Astrocyte of the spinal cord (primary cell): ENCODE measurements around the gene TMSB15A.
A peak's percentile ranks its signal among the peaks of the same experiment; 100 is the strongest.
"Not testable (repeated sequence)": the region's sequence is repeated elsewhere in the genome, so short reads cannot be mapped to it uniquely, and the experiment has no call there.

Experiments
- DNase-seq: peaks from one replicate; pipeline ENCODE4 v3.0.0; 2011; ENCODE audit warnings: low read depth, low spot score
- H3K4me3 ChIP-seq: 2 replicates; pipeline ENCODE4 v1.5.1; 2011; ENCODE audit warnings: low read depth, mild to moderate bottlenecking, low read length, moderate library complexity
- in situ Hi-C: cut with HindIII; loops from 2 replicates; pipeline ENCODE4 v1.10.0; 2017; ENCODE audit warnings: low sequenced_read_pairs
- TF ChIP-seq, protein P1 (sequence below): IDR thresholded peaks from 2 replicates; pipeline ENCODE4 v1.5.1; 2012; ENCODE audit warnings: low read depth, mild to moderate bottlenecking, low read length, inconsistent platforms

Gene TMSB15A

DNA sequence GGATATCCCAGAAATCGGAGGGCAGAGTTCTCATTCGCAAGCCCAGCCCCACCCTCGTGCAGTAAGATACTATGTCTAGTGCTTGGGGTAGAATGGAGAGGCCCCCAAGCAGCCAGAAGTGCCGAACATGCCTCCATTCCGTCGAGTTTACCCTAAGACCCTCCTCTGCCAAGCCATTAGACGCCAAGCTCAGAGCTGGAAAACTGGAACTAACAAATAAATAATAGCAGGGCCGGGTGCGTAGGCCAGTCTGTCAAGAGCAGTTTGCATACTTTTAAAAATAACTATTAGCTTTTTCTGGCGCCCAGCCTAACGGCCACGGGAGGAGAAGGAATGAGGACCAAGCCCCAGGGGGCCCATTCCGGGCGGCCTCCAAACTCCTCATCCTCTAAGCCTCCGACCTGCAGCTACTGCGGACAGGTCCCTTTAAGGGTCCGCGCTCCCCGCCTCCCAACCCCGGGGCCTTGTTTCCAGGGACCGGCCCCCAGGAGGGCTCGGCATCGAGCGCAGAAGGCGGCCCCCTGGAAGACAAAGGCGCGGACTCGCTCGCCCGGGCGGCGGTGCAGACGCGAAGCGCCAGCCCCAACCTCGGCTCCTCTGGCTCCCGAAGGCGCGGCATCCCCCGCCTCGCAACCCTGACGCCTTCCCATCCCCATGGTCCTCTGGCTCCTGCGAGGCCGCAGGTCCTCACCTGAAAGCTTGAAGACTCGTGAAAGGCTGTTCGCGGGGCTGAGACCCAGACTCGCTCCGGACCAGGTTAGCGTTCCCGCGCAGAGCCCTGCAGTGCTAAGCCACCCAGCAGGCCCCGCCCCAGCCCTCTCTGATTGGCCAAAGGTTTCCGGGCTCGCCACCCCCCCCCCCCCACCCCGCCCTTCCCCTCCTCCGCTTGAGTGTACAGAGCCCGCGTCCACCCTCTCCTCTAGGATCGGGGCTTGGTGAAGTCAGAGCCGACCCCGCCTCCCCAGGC lies at the start of gene TMSB15A:
Gene TMSB15A (minus strand): TSS at position 765 of the 967 bp plus-strand sequence.
- peak; percentile 56 for DNase-seq
- TF ChIP-seq, protein P1, sequence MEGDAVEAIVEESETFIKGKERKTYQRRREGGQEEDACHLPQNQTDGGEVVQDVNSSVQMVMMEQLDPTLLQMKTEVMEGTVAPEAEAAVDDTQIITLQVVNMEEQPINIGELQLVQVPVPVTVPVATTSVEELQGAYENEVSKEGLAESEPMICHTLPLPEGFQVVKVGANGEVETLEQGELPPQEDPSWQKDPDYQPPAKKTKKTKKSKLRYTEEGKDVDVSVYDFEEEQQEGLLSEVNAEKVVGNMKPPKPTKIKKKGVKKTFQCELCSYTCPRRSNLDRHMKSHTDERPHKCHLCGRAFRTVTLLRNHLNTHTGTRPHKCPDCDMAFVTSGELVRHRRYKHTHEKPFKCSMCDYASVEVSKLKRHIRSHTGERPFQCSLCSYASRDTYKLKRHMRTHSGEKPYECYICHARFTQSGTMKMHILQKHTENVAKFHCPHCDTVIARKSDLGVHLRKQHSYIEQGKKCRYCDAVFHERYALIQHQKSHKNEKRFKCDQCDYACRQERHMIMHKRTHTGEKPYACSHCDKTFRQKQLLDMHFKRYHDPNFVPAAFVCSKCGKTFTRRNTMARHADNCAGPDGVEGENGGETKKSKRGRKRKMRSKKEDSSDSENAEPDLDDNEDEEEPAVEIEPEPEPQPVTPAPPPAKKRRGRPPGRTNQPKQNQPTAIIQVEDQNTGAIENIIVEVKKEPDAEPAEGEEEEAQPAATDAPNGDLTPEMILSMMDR: no peak
- H3K4me3 ChIP-seq: peak within 1 kb of the TSS; percentile 49
- in situ Hi-C loops: no loop called here

DNA sequence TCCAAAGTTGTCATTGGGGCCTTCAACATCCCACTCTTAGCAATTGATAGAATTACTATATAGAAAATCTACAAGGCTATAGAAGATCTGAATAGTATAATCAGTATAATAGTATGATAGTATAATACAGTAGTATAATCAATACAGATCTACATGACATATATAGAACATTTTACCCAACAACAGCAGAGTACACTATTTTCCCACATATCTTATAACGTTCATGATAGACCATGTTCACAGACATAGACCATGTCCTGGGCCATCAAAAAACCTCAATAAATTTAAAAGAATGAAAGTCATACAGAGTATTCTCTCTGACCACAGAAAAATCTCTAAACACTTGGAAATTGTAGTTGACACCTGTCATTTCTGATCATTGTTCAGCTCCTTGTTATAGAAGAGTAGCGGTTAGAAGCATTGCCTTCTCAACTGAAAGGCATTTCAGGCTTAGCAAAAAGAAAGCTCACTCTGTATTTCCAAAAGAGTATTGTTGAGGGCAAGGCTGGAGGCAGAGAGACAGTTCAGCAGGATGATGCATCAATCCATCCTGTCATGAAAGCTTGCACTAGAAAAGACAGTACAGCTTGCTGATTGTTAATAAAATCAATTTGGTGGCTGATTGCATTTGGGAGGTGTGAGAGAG lies 44.0 kb upstream of the TMSB15A start:
- TF ChIP-seq, protein P1: no peak
- in situ Hi-C loops: no loop called here
- H3K4me3 ChIP-seq: no peak overlapping the region

DNA sequence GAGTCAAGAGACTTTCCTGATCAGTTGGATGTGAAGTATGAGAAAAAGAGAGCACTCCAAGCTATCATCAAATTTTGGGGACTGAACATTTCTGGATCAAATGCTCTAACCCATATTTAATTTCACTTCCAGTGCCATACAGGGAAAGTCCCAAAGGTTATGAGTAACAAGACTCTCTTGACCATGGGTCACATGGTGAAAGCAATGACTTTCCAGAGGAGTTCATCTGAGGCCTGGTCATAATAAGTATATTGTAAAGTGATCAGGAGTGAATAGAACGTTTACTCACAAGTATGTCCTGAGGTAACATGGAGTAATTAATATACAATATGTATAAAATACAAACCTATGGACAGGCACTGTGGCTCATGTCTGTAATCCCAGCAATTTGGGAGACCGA lies 42.1 kb upstream of the TMSB15A start:
- TF ChIP-seq, protein P1: no peak
- in situ Hi-C loops: no loop called here
- H3K4me3 ChIP-seq: no peak overlapping the region
- no peak for DNase-seq

More for the DNA sequence above, 44.0 kb upstream of the TMSB15A start:
- DNase-seq: no peak

DNA sequence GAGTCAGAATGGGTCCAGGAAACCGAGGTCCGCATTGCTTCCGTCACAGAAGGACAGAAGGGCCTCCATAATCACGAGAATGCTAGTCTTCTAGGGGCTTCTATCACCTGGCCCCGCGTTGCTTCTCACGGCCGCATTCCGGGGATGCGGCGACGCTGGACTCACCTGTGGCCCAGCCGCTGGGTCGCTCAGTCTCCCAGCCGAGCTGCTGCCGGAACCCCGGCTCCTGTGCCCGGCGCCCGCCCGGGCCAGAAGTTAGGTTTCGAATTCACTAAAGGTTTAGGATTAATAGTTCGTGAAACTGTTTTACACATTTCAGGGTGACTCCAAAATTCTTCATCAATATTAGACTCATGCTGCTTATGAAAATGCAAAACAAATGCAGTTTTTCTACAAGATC lies 31.7 kb upstream of the TMSB15A start:
- DNase-seq: no peak
- in situ Hi-C loops: no loop called here
- H3K4me3 ChIP-seq: no peak overlapping the region
- TF ChIP-seq, protein P1: no peak

DNA sequence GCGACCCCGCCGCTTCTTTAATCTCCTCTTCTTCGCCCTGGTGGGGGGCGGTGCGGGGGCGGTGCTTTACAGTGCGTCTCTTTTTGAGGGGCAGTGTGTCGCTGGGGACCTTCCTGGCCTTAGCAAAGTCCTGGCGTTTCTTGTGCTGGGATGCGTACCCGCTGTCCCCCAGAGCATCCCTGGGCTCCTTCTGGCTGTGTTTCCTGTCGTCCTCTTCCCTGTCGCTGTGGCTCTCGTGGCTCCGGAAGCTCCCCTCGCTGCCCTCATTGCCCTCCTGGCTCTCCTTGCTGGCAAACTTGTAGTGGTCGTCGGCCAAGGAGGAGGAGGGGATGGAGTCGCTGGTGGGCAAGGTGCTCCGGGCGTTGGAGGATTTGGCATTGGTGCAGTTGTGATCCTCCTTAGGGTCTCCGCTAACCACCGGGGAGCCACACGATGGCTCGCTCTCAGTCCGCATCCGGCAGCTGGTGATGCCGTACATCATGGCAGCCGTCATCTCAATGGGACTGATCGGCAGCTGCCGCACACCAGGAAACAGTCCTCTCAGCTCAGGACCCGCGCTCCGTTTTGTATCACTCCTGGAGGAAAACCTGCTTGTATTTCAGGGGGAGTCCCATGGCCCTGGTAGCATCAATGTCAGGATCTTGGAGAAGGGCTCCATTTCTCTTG lies 30.4 kb upstream of the TMSB15A start:
- H3K4me3 ChIP-seq: peak overlapping the region; percentile 35
- in situ Hi-C loops: no loop called here

DNA sequence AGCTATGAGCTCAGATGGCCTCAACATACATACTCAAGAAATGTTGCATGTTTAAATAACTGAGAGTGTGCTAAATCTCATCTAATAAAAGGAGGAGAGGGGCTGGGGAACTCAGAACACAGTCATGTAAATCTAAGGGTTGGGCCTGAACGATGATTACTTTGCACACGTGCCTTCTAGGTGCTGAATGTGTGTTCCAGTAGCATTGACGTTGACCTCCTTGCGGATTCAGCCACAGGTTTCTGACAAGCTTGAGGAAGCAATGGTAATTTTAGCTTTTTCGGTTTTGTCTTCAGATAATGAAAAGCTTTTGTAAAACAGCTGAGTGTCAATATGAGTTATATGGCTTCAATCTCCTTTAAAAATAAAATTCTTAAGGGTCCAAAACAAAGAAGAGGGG lies 29.6 kb upstream of the TMSB15A start:
- in situ Hi-C loops, H3K4me3 ChIP-seq, DNase-seq: not testable (repeated sequence)

More for the DNA sequence above, 30.4 kb upstream of the TMSB15A start:
- no peak for DNase-seq
- TF ChIP-seq, protein P1: no peak

DNA sequence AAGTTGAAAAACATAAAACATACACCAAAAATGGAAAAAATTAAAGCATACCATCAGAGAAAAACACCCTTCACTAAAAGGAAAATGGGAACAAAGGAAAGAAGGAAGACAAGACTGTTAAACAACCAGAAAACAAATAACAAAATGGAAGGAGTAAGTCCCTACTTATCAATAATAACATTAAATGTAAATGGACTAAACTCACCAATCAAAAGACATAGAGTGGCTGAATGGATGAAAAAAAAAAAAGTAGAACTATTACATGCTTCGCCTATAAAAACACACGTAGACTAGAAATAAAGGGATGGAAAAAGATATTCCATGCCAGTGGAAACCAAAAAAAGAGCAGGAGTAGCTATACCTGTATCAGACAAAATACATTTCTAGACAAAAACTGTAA lies 19.4 kb upstream of the TMSB15A start:
- TF ChIP-seq, protein P1: no peak
- H3K4me3 ChIP-seq: no peak overlapping the region
- in situ Hi-C loops: no loop called here
- DNase-seq: no peak
